Nephron (organoid): ENCODE measurements around the gene ANKRD34B.

Experiments
- H3K27ac Mint-ChIP-seq, 3 experiments: 2 replicates each; pipeline ENCODE4 v1.8.0; 2020; ENCODE audit warnings: mixed read lengths in 3 of 3, mild to moderate bottlenecking in 2 of 3, moderate library complexity in 1 of 3
- H3K27me3 Mint-ChIP-seq: 2 replicates; pipeline ENCODE4 v1.8.0; 2021; ENCODE audit warnings: low read depth, mild to moderate bottlenecking, moderate library complexity, mixed read lengths
- H3K36me3 Mint-ChIP-seq: 2 replicates; pipeline ENCODE4 v1.8.0; 2020; ENCODE audit warnings: low read depth, mixed read lengths
- H3K4me1 Mint-ChIP-seq: 2 replicates; pipeline ENCODE4 v1.8.0; 2020; ENCODE audit warnings: mixed read lengths
- H3K4me3 Mint-ChIP-seq, 3 experiments: 2 replicates each; pipeline ENCODE4 v1.8.0; 2020; ENCODE audit warnings: mild to moderate bottlenecking in 3 of 3, mixed read lengths in 3 of 3, moderate library complexity in 2 of 3
- H3K9me3 Mint-ChIP-seq: 2 replicates; pipeline ENCODE4 v1.8.0; 2020; ENCODE audit warnings: mixed read lengths
- CTCF ChIP-seq, 3 experiments: fragments of 200-600 bp; sonication (generic); IDR thresholded peaks; one replicate each; pipeline ENCODE4 v1.5.0; 2021; ENCODE audit warnings: antibody characterized with exemption in 3 of 3; ENCODE audit not compliant: unreplicated experiment in 3 of 3

The ANKRD34B gene

GRCh38 chr5:80540691-80541090 lies 29.4 kb downstream of the ANKRD34B start:
- H3K9me3 Mint-ChIP-seq, result peaks cover 2% of the 10 kb centered on the region
- H3K4me1 Mint-ChIP-seq, result no peaks in the 10 kb centered on the region
- no peaks in the 10 kb centered on the region for H3K36me3 Mint-ChIP-seq
- no peak overlapping the region for H3K27ac Mint-ChIP-seq
- no peak for TF ChIP-seq CTCF (IDR thresholded peaks at IDR 0.05; ENCODE audit: unreplicated experiment in 3 of 3)
- no peaks in the 10 kb centered on the region for H3K27me3 Mint-ChIP-seq
- H3K4me3 Mint-ChIP-seq, result no peak overlapping the region

GRCh38 chr5:80516826-80517225 lies 53.3 kb downstream of the ANKRD34B start:
- peaks cover 6% of the 10 kb centered on the region for H3K36me3 Mint-ChIP-seq
- no peak overlapping the region for H3K27ac Mint-ChIP-seq
- no peaks in the 10 kb centered on the region for H3K9me3 Mint-ChIP-seq
- peaks cover 5% of the 10 kb centered on the region for H3K4me1 Mint-ChIP-seq
- TF ChIP-seq CTCF (IDR thresholded peaks at IDR 0.05; ENCODE audit: unreplicated experiment in 3 of 3), result no peak
- no peaks in the 10 kb centered on the region for H3K27me3 Mint-ChIP-seq
- no peak overlapping the region for H3K4me3 Mint-ChIP-seq

DNA sequence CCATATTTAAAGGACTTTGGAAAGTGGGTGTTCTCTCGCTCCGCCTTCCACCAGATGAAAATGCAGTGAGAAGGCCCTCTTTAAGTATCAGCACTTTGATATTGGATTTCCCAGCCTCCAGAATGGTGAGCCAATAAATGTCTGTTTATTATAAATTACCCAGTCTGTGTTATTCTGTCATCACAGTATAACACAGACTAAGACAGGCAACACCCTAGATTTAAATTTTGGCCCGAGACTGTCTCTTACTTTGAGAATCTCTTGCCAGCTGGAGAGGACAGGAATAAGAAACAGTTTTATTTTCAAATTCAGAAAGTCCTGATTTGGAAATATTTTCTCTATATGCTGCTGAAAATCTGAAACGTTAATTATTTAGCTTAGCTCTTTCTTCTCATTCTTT lies 60.7 kb downstream of the ANKRD34B start:
- Mint-ChIP-seq H3K27me3 (no peaks in the 10 kb centered on the region), H3K27ac (no peak overlapping the region), H3K4me1 (no peaks in the 10 kb centered on the region), H3K9me3 (no peaks in the 10 kb centered on the region), H3K4me3 (no peak overlapping the region), H3K36me3 (no peaks in the 10 kb centered on the region)
- no peak for TF ChIP-seq CTCF (IDR thresholded peaks at IDR 0.05; ENCODE audit: unreplicated experiment in 3 of 3)

DNA sequence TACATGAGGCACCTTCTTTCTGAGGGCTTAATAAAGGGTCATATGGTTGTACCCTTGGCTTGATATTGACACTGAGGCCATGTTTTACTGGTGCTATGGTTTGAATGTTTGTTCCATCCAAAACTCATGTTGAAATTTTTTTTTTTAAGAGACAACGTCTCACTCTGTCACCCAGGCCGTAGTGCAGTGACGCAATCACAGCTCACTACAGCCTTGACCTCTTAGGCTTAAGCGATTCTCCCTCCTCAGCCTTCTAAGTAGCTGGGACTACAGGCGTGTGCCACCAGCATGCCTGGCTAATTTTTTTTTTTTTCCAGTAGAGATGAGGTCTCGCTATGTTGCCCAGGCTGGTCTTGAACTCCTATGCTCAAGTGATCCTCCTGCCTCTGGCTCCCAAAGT lies 61.2 kb downstream of the ANKRD34B start:
- Mint-ChIP-seq H3K4me3 (no peak overlapping the region), H3K27me3 (no peaks in the 10 kb centered on the region), H3K9me3 (no peaks in the 10 kb centered on the region), H3K4me1 (no peaks in the 10 kb centered on the region), H3K36me3 (no peaks in the 10 kb centered on the region), H3K27ac (no peak overlapping the region)
- TF ChIP-seq CTCF (IDR thresholded peaks at IDR 0.05; ENCODE audit: unreplicated experiment in 3 of 3), result no peak

DNA sequence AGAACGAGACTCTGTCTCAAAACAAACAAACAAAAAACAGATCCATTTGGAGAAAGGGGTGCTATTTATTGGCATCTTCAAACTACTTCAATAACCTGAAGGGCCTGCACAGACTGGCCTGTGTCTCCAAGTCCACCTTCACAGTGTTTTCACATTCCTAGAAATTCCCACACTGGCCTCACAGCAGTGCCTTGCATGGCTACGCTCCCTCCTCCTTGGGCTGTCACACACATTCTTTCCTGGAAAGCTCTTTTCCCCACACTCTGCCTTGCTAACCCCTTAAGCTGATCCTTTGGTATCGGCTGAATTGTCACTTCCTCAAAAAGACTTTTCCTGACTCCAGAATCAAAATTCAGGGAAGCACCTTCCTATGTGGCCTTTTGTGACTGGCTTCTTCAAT lies 62.4 kb downstream of the ANKRD34B start:
- no peak for TF ChIP-seq CTCF (IDR thresholded peaks at IDR 0.05; ENCODE audit: unreplicated experiment in 3 of 3)
- no peaks in the 10 kb centered on the region for H3K27me3 Mint-ChIP-seq
- H3K4me1 Mint-ChIP-seq, result no peaks in the 10 kb centered on the region
- H3K27ac Mint-ChIP-seq, result no peak overlapping the region
- no peak overlapping the region for H3K4me3 Mint-ChIP-seq
- no peaks in the 10 kb centered on the region for H3K36me3 Mint-ChIP-seq
- no peaks in the 10 kb centered on the region for H3K9me3 Mint-ChIP-seq
